CD14-positive monocyte (primary cell): ENCODE data around the gene LARP1. TPM values are rescaled to one million over a fixed set of nuclear protein-coding genes. Genes with fewer than 3 reads are reported as not detected.

Experiments
- DNase-seq, 3 donors: peaks; one replicate each; pipeline ENCODE4 v3.0.0-alpha.2; 2011 to 2022
- H2AFZ ChIP-seq: 2 replicates; pipeline ENCODE4 v1.6.0; 2012; ENCODE audit warnings: mild to moderate bottlenecking, low read depth, low read length, inconsistent platforms; ENCODE audit not compliant: insufficient read depth, poor library complexity, severe bottlenecking
- H3K27ac ChIP-seq, 2 donors: 1 replicate in 1 of 2; 2 replicates in 1 of 2; pipeline ENCODE4 v1.5.1; 2012 to 2013; ENCODE audit warnings: low read length in 2 of 2, control low read depth in 1 of 2, inconsistent platforms in 1 of 2, low read depth in 1 of 2, mild to moderate bottlenecking in 1 of 2
- H3K27me3 ChIP-seq, 2 donors: one replicate each; pipeline versions ENCODE4 v1.6.0 to v1.6.1; 2011 to 2013; ENCODE audit warnings: low read length in 2 of 2; ENCODE audit not compliant: control insufficient read depth in 2 of 2, insufficient read depth in 2 of 2
- H3K36me3 ChIP-seq, 2 donors: replicated peaks in 1 of 2; 1 replicate in 1 of 2; 2 replicates in 1 of 2; pipeline versions ENCODE4 v1.5.1 to v1.6.1; 2012 to 2013; ENCODE audit warnings: low read length in 2 of 2, control low read depth in 1 of 2, inconsistent platforms in 1 of 2, mild to moderate bottlenecking in 1 of 2; ENCODE audit not compliant: insufficient read depth in 2 of 2, control insufficient read depth in 1 of 2
- H3K4me1 ChIP-seq, 2 donors: 1 replicate in 1 of 2; 2 replicates in 1 of 2; pipeline versions ENCODE4 v1.5.1 to v1.6.1; 2012 to 2013; ENCODE audit warnings: low read length in 2 of 2, control low read depth in 1 of 2, inconsistent platforms in 1 of 2, mild to moderate bottlenecking in 1 of 2, moderate library complexity in 1 of 2; ENCODE audit not compliant: insufficient read depth in 2 of 2, control insufficient read depth in 1 of 2
- H3K4me2 ChIP-seq: replicated peaks from 2 replicates; pipeline ENCODE3; 2012; ENCODE audit warnings: low read length, moderate library complexity, mild to moderate bottlenecking; ENCODE audit not compliant: poor library complexity, severe bottlenecking; ENCODE audit errors: extremely low read depth
- H3K4me3 ChIP-seq, 3 experiments: fragments of 200-600 bp in 1 of 3; sonication (generic) in 1 of 3; replicated peaks in 1 of 3; 1 replicate in 2 of 3; 2 replicates in 1 of 3; pipeline ENCODE4 v1.5.1; 2011 to 2013; ENCODE audit warnings: low read length in 3 of 3, mild to moderate bottlenecking in 3 of 3, control low read depth in 2 of 3, low read depth in 2 of 3, inconsistent platforms in 1 of 3, moderate library complexity in 1 of 3
- H3K79me2 ChIP-seq: 2 replicates; pipeline ENCODE4 v1.6.0; 2012; ENCODE audit warnings: mild to moderate bottlenecking, control low read depth, inconsistent platforms, low read length, moderate library complexity; ENCODE audit not compliant: insufficient read depth
- H3K9ac ChIP-seq: 2 replicates; pipeline ENCODE4 v1.6.0; 2017; ENCODE audit warnings: low read length, mild to moderate bottlenecking; ENCODE audit not compliant: insufficient read depth, poor library complexity, severe bottlenecking
- H3K9me3 ChIP-seq, 2 donors: replicated peaks in 1 of 2; 1 replicate in 1 of 2; 2 replicates in 1 of 2; pipeline versions ENCODE4 v1.5.1 to v1.6.1; 2012 to 2013; ENCODE audit warnings: low read length in 2 of 2, control low read depth in 1 of 2; ENCODE audit not compliant: control insufficient read depth in 1 of 2, insufficient read depth in 1 of 2
- H4K20me1 ChIP-seq: 2 replicates; pipeline ENCODE4 v1.6.0; 2012; ENCODE audit warnings: mild to moderate bottlenecking, low read length, control low read depth, moderate library complexity; ENCODE audit not compliant: insufficient read depth
- H3K27ac Mint-ChIP-seq, 7 donors: one replicate each; pipeline ENCODE4 v1.8.0; 2020; ENCODE audit warnings: mild to moderate bottlenecking in 7 of 7, mixed read lengths in 7 of 7, moderate library complexity in 6 of 7, inconsistent platforms in 2 of 7
- H3K27me3 Mint-ChIP-seq, 3 donors: one replicate each; pipeline ENCODE4 v1.8.0; 2021 to 2022; ENCODE audit warnings: low read depth in 3 of 3, mild to moderate bottlenecking in 3 of 3, mixed read lengths in 3 of 3, moderate library complexity in 3 of 3, inconsistent platforms in 1 of 3
- H3K36me3 Mint-ChIP-seq, 2 donors: one replicate each; pipeline ENCODE4 v1.8.0; 2020; ENCODE audit warnings: mixed read lengths in 2 of 2, inconsistent platforms in 1 of 2, mild to moderate bottlenecking in 1 of 2
- H3K4me1 Mint-ChIP-seq: one replicate; pipeline ENCODE4 v1.8.0; 2020; ENCODE audit warnings: mild to moderate bottlenecking, mixed read lengths
- H3K4me3 Mint-ChIP-seq, 2 donors: one replicate each; pipeline ENCODE4 v1.8.0; 2020; ENCODE audit warnings: mild to moderate bottlenecking in 2 of 2, mixed read lengths in 2 of 2, moderate library complexity in 1 of 2
- H3K9me3 Mint-ChIP-seq, 7 donors: one replicate each; pipeline ENCODE4 v1.8.0; 2020 to 2022; ENCODE audit warnings: mixed read lengths in 7 of 7, mild to moderate bottlenecking in 6 of 7, moderate library complexity in 6 of 7, inconsistent platforms in 2 of 7
- CTCF ChIP-seq: fragments of 200-600 bp; IDR thresholded peaks from one replicate; pipeline ENCODE4 v1.8.0; 2022; ENCODE audit warnings: antibody characterized with exemption, mild to moderate bottlenecking
- whole genome bisulfite sequencing: methylation state at CpG from one replicate; pipeline ENCODE4 v1.1.5; 2013; ENCODE audit warnings: missing lambda C conversion rate; ENCODE audit not compliant: insufficient coverage; 5-methylcytosine and 5-hydroxymethylcytosine counted together
- intact Hi-C, 2 donors: fragments of 100-400 bp; cut with micrococcal nuclease; formaldehyde crosslinking; loops; one replicate each; pipeline versions ENCODE4 v1.15.0 to v1.15.1; 2023
- polyA plus RNA-seq, 3 donors: library from polyadenylated mRNA; depleted of rRNA in 1 of 3; unstranded in 2 of 3; stranded (reverse) in 1 of 3; fragments of 300-500 nt in 2 of 3; fragments of >200 nt in 1 of 3; fragmentation: Illumina TruSeq in 2 of 3; gene quantifications; 1 replicate in 2 of 3; 2 replicates in 1 of 3; pipeline ENCODE4 v1.2.3, GENCODE V29; 2012 to 2021

LARP1 gene
- polyA plus RNA-seq, 3 donors: 4.7 to 55.0 (median 5.8) TPM

DNA sequence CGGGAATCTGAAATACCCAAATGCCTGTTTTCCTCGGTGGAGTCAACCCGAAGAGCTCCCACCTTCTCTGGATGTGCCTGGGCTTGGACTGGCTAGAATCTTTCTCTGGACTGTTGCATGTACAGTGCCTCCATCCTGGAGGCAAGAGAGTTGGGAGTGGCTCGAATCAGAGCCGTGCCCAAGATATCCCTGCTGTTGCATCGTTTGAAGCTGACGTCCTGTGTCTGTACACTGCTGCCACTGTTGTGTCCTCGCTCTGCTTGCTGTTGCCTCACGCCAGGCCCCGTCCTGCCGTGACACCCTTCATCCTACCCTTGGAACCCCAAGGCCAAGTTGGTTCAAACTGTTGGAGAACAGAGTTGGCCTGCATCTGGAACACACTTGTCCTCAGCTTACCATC, 59.8 kb downstream of the LARP1 start:
- H3K9ac ChIP-seq: no peak overlapping the region
- Mint-ChIP-seq H3K9me3 (no peaks in the 10 kb centered on the region), H3K27me3 (no peaks in the 10 kb centered on the region), H3K27ac (peak overlapping the region in 5 of 7 donors; percentile 10 to 57 (median 42)), H3K4me3 (no peak overlapping the region), H3K36me3 (peaks cover 62 to 83% of the 10 kb centered on the region in 2 donors), H3K4me1 (peaks cover 19% of the 10 kb centered on the region)
- no peaks in the 10 kb centered on the region for H3K9me3 ChIP-seq
- no peaks in the 10 kb centered on the region for H3K79me2 ChIP-seq
- H3K27ac ChIP-seq: no peak overlapping the region
- no peaks in the 10 kb centered on the region for H3K27me3 ChIP-seq
- no peak for TF ChIP-seq CTCF
- no peak overlapping the region for H3K4me2 ChIP-seq
- no peak overlapping the region for H2AFZ ChIP-seq
- WGBS: 94% methylated on average over 10 of the region's 11 CpGs
- H3K36me3 ChIP-seq: peaks cover 73 to 86% of the 10 kb centered on the region in 2 donors
- no peak for DNase-seq
- H4K20me1 ChIP-seq: peaks cover 23% of the 10 kb centered on the region
- intact Hi-C loops: no loop called here
- H3K4me3 ChIP-seq: no peak overlapping the region
- peaks cover 11 to 18% of the 10 kb centered on the region in 2 donors for H3K4me1 ChIP-seq

DNA sequence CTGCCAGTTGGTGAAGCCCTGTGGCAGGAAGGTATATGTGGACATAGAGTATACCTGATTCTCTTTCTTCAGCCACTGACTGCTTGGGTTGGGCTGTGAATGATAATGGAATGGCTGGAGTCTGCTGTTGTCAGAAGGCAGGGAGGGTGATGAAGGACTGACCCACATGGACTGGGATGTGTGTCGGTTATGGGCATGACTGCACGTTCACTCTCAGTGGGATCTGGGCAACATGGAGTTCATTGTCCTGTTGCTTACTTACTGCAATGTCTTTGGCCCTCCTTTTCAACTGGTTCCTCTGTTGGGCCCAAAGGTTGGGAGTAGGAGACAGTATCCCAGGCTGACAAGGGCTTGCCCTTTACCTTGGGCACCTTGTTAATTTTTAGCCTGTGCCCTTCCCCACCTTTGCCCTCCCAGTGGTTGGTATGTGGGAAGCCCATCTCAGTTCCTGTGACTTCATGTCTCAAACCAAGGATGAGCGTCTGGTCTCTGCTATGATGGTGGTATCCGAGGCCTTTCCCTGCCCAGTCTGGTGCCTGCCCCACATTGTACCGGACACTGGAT, 60.6 kb downstream of the LARP1 start:
- no peak for DNase-seq
- H3K4me3 ChIP-seq: no peak overlapping the region
- 95% methylated on average over 2 of the region's 5 CpGs for WGBS
- TF ChIP-seq CTCF: no peak
- no peak overlapping the region for H3K4me2 ChIP-seq
- H3K27me3 ChIP-seq: no peaks in the 10 kb centered on the region
- H2AFZ ChIP-seq: no peak overlapping the region
- no peaks in the 10 kb centered on the region for H3K9me3 ChIP-seq
- peaks cover 18% of the 10 kb centered on the region for H3K4me1 Mint-ChIP-seq
- H4K20me1 ChIP-seq: peaks cover 26% of the 10 kb centered on the region
- H3K36me3 Mint-ChIP-seq: peaks cover 64 to 77% of the 10 kb centered on the region in 2 donors
- H3K36me3 ChIP-seq: peaks cover 68 to 78% of the 10 kb centered on the region in 2 donors
- no peaks in the 10 kb centered on the region for H3K27me3 Mint-ChIP-seq
- H3K79me2 ChIP-seq: no peaks in the 10 kb centered on the region
- no peaks in the 10 kb centered on the region for H3K9me3 Mint-ChIP-seq
- intact Hi-C loops: no loop called here
- H3K9ac ChIP-seq: no peak overlapping the region
- H3K4me1 ChIP-seq: peaks cover 11 to 17% of the 10 kb centered on the region in 2 donors
- H3K27ac ChIP-seq: no peak overlapping the region
- peak overlapping the region in 3 of 7 donors; percentile 13 to 54 (median 47) for H3K27ac Mint-ChIP-seq
- H3K4me3 Mint-ChIP-seq: no peak overlapping the region
